Stimulated activated naive B cell treated with anti-CD40 and anti-IgM and Interleukin-4, amounts not matched to agents 10 μg/mL and 1 μg/mL and 100 μg/mL, for 72 hours (primary cell): ENCODE data around the gene SH2D2A.
A peak's percentile ranks its signal among the peaks of the same experiment; 100 is the strongest.

ENCODE experiments used
- ATAC-seq, 2 donors: fragments of 150-1000 bp; cut with Tn5 transposase; replicated peaks; 2 replicates each; pipeline ENCODE4 v1.10.0; 2021; ENCODE audit warnings: moderate library complexity in 1 of 2
- DNase-seq: peaks from one replicate; pipeline ENCODE4 v3.0.0; 2021
- H3K27ac Mint-ChIP-seq: one replicate; pipeline ENCODE4 v1.8.0; 2022; ENCODE audit warnings: mild to moderate bottlenecking, mixed read lengths
- H3K27me3 Mint-ChIP-seq, 2 donors: one replicate each; pipeline ENCODE4 v1.8.0; 2022; ENCODE audit warnings: mixed read lengths in 2 of 2
- H3K36me3 Mint-ChIP-seq, 2 donors: one replicate each; pipeline ENCODE4 v1.8.0; 2022; ENCODE audit warnings: mixed read lengths in 2 of 2, mild to moderate bottlenecking in 1 of 2
- H3K4me1 Mint-ChIP-seq, 2 donors: one replicate each; pipeline ENCODE4 v1.8.0; 2022; ENCODE audit warnings: mixed read lengths in 2 of 2, mild to moderate bottlenecking in 1 of 2
- H3K4me3 Mint-ChIP-seq, 2 donors: one replicate each; pipeline ENCODE4 v1.8.0; 2022; ENCODE audit warnings: mild to moderate bottlenecking in 2 of 2, mixed read lengths in 2 of 2, moderate library complexity in 1 of 2
- H3K9me3 Mint-ChIP-seq, 2 donors: one replicate each; pipeline ENCODE4 v1.8.0; 2022; ENCODE audit warnings: mixed read lengths in 2 of 2, mild to moderate bottlenecking in 1 of 2

SH2D2A gene

DNA sequence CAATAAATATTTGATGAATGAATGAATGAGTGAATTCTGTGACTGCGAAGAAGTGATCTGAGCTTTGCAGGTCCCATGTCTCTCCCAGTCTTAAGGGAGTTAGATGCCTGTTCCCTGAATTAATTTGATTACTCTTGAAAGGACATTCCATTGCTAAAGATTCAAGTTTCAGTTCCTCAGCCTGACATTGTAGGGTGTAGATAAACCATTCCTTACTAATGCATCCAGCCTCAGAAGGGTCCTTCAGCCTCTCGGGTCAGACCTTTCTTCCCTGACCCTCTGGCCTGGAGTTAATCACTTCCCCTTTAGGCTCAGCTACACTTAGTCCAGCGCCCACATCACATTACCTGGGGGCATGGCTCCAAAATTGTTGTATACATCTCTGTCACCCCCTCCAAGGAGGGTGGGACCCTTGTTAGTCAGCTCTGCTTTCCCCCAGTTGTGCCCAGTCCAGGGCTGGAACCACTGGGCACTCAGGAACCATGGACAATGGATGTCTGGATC, 39.7 kb upstream of the SH2D2A start:
- Mint-ChIP-seq H3K36me3 (no peaks in the 10 kb centered on the region), H3K4me3 (no peak overlapping the region), H3K27me3 (peaks cover 54 to 69% of the 10 kb centered on the region in 2 donors), H3K4me1 (peaks cover 7 to 13% of the 10 kb centered on the region in 2 donors), H3K9me3 (no peaks in the 10 kb centered on the region), H3K27ac (no peak overlapping the region)
- DNase-seq (no peak), ATAC-seq (no peak)

DNA sequence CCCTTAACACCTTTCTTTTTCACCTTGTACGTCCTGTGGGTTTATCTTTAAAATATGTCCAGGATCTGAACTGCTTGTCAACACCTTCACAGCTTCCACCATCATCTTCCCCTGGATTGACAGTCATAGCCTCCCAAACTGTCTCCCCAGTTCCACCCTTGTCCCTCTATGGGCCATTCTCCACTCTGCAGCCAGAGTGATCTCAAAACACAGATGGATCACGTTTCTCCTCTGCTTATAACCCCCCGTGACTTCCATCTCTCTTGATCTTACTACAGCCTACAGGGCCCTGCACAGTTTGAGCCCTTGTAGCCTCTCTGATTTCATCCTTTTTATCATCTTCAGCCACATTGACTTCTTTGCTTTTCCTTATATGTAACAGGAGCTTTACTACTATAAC, 38.0 kb upstream of the SH2D2A start:
- ATAC-seq, result no peak
- peaks cover 3 to 4% of the 10 kb centered on the region in 2 donors for H3K4me1 Mint-ChIP-seq
- no peaks in the 10 kb centered on the region for H3K9me3 Mint-ChIP-seq
- H3K27me3 Mint-ChIP-seq, result peaks cover 48 to 65% of the 10 kb centered on the region in 2 donors
- no peak overlapping the region for H3K27ac Mint-ChIP-seq
- no peak for DNase-seq
- no peak overlapping the region for H3K4me3 Mint-ChIP-seq
- H3K36me3 Mint-ChIP-seq, result no peaks in the 10 kb centered on the region

DNA sequence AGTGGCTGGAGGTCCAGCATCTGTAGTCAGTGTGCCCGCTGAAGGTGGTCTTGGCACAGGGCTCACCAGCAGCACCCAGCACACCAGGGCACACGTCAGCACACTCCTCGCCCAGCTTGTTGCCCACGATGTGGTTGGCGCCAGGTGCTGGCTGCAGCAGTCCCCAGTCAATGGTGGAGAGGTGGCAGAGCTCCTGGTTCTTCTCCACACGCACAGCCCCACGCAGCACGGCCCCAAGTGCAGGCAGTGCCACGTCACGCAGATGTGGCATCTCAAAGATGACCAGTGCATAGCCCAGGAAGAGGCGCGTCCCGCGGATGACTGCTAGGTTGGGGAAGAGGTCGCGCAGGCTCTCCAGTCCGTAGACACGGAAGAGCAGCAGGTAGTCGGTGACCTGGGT, 37.1 kb upstream of the SH2D2A start:
- Mint-ChIP-seq H3K4me3 (no peak overlapping the region), H3K9me3 (no peaks in the 10 kb centered on the region), H3K27me3 (peaks cover 53 to 70% of the 10 kb centered on the region in 2 donors), H3K27ac (no peak overlapping the region), H3K4me1 (peaks cover 5 to 8% of the 10 kb centered on the region in 2 donors), H3K36me3 (no peaks in the 10 kb centered on the region)
- ATAC-seq (no peak), DNase-seq (no peak)

DNA sequence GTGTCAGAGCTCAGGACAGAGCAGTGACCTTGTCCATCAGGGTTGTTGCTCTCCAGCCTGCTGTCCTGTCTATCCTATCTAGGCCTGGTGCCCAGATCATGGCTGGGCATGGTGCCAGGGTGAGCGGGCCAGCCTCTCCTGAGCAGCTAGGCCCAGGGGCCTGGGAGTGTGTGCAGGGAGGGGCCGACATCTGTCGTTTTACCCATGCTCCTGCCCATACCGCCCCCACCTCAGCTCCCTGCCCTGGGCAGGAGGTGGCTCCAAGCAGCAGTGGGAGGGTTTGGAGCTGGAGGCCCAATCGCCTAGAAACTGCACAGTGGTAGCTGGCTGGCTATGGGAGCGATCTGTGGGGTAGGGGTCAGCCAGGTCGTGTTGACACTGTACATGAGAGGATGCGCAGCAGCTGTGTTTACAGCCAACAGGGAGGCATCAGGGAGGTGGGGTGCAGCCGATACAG, 35.8 kb upstream of the SH2D2A start:
- Mint-ChIP-seq H3K4me1 (peaks cover 7 to 13% of the 10 kb centered on the region in 2 donors), H3K36me3 (no peaks in the 10 kb centered on the region), H3K27me3 (peaks cover 53 to 70% of the 10 kb centered on the region in 2 donors), H3K4me3 (no peak overlapping the region), H3K27ac (no peak overlapping the region), H3K9me3 (no peaks in the 10 kb centered on the region)
- DNase-seq (no peak), ATAC-seq (no peak)

DNA sequence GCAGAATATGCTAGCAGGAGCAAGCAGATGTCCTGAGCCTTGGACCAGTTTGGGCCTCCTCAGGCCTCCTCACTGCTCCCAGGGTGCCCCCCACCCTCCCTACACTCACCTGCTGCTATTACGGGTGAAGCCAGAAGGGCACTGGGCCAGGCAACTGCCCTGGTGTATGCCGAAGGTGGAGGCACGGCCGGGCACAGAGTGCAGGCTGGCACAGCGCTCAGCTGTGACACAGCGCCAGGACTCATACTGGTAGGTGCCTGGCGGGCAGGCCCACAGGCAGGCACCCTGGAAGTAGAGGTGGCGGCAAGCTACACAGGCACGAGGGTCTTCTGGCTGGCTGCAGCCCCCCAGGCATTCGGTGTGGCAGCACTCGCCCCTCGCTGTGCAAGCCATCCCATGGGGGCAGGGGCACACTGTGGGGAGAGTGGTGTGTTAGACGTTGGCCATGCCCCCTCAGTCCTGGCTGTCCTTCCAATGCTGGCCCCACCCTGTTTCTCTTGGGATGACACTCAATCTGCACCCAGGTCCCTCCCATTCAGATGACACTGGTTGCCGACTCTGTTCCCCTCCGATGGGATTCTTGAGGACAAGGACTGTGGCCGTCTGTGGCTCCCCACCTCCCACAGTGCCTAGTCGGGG, 35.2 kb upstream of the SH2D2A start:
- DNase-seq (no peak), ATAC-seq (no peak)
- peaks cover 53 to 70% of the 10 kb centered on the region in 2 donors for H3K27me3 Mint-ChIP-seq
- H3K4me1 Mint-ChIP-seq, result peaks cover 7 to 13% of the 10 kb centered on the region in 2 donors
- H3K36me3 Mint-ChIP-seq, result no peaks in the 10 kb centered on the region
- H3K4me3 Mint-ChIP-seq, result no peak overlapping the region
- no peaks in the 10 kb centered on the region for H3K9me3 Mint-ChIP-seq
- H3K27ac Mint-ChIP-seq, result no peak overlapping the region

DNA sequence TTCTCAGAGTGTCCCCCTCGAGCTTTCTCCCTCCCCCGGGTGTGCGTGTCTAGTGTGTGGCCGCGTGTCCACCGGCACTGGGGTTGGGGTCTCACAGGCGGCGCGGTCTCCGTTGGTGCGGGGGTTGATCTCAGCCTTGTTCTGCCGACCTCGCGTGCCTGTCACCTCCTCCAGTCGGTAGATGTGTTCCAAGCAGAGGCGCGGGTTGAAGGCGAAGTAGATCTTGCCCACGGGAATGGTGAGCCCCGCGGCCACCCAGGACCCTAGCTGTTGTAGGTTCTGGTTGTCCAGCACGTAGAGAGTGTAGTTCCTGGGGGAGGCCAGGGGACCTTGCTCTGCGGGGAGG, 32.5 kb upstream of the SH2D2A start:
- H3K27ac Mint-ChIP-seq, result no peak overlapping the region
- H3K4me1 Mint-ChIP-seq, result peaks cover 13 to 25% of the 10 kb centered on the region in 2 donors
- no peak overlapping the region for H3K4me3 Mint-ChIP-seq
- H3K36me3 Mint-ChIP-seq, result no peaks in the 10 kb centered on the region
- peaks cover 70 to 85% of the 10 kb centered on the region in 2 donors for H3K27me3 Mint-ChIP-seq
- no peak for DNase-seq
- H3K9me3 Mint-ChIP-seq, result no peaks in the 10 kb centered on the region
- ATAC-seq, result no peak

DNA sequence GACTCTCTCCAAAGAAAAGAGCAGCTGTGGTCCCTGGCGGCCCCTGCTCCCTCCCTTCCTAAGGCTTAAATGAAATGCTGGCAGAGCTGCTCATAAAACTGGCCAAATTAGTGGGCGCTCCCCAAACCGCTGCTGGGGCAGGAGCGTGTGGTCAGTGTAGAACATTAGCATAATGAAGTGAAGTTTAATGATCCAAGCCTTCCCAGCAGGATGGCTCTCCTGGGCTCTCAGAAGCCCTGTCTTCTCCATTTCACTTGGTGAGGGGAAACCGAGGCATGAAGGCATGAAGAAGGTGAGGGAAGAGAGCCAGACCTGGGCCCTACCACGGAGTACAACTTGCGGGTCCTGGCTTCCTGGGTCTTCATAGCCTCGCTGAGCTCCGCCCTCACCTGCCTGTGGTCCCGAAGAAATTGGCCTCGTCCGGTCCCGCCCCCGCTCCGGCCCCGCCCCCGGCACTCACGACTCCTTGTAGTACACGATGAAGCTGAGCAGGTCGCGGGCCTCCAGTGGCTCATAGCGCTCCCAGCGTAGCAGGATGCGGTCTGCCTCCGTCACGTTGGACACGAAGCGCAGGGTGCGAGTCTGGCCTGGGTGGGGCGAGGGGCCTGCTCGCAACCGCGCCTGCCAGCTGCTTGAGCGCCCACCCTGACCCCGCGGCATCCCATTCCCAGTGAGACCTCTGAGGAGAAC, 32.0 kb upstream of the SH2D2A start:
- DNase-seq (no peak), ATAC-seq (peak; percentile 46 to 54)
- peaks cover 70 to 86% of the 10 kb centered on the region in 2 donors for H3K27me3 Mint-ChIP-seq
- peaks cover 16 to 25% of the 10 kb centered on the region in 2 donors for H3K4me1 Mint-ChIP-seq
- no peak overlapping the region for H3K4me3 Mint-ChIP-seq
- H3K36me3 Mint-ChIP-seq, result no peaks in the 10 kb centered on the region
- no peaks in the 10 kb centered on the region for H3K9me3 Mint-ChIP-seq
- no peak overlapping the region for H3K27ac Mint-ChIP-seq

DNA sequence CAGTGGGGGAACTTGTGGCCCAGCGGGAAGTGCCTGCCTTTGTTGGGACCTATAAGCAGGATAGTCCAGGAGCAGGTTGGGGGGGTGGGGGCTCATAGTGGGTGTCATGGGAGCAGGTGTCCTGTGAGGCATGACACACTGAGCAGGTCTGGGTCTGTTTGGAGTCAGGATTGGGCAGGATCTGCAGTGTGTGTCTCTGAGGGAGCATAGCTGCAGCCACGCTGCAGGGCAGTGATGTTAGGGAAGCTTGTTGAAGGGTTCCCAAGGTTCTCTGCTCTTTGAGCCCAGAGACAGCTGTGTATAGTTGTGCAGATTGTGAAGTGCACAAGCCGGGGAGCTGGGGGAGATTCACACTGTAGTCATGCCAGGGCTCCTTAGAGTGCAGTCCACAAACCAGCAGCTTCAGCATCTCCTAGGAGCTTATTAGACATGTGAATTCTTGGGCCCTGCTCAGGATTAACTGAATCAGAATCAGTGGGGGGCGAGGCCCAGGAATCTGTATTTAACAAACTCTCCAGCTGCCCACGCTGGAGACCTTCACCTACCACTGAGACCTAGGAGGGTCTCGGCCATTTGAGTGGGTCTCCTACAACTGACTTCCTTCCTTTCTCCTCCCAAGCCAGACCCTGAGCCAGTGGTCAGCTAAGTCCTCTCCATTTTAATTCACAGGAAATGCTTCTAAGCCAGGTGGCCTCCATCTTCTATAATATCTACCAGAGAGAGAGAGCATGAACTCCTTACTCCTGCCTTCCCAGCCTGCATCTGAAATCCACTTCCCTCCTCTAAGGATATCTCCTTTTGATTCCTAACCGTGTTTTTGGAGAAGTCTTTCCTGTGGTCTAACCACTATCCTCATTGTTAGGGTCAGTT, 31.2 kb upstream of the SH2D2A start:
- H3K27me3 Mint-ChIP-seq, result peaks cover 69 to 86% of the 10 kb centered on the region in 2 donors

DNA sequence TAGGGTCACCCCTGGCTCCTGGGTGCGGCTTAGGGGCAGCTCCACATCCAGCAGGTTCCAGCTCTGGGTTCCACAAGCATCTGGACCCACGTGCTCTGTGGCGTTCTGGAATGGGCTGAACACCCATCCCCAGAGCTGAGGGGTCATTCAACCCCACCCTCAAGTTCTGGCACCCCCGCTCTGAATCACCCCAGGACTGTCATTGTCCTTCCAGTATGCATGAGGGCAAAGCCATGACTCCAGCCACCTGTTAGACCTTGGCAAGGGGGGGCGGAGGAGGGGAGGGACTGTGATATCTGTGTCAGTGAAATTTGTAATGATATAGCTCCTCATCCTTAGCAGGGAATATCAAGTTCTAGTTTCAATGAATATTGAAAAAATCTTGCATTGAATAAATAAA, 30.0 kb upstream of the SH2D2A start:
- DNase-seq (no peak), ATAC-seq (no peak)
- H3K36me3 Mint-ChIP-seq, result no peaks in the 10 kb centered on the region
- H3K9me3 Mint-ChIP-seq, result no peaks in the 10 kb centered on the region
- peaks cover 16 to 25% of the 10 kb centered on the region in 2 donors for H3K4me1 Mint-ChIP-seq
- H3K27ac Mint-ChIP-seq, result no peak overlapping the region
- H3K4me3 Mint-ChIP-seq, result no peak overlapping the region
- H3K27me3 Mint-ChIP-seq, result peaks cover 74 to 89% of the 10 kb centered on the region in 2 donors

More for the DNA sequence above, 31.2 kb upstream of the SH2D2A start:
- Mint-ChIP-seq H3K4me1 (peaks cover 16 to 25% of the 10 kb centered on the region in 2 donors), H3K4me3 (no peak overlapping the region), H3K36me3 (no peaks in the 10 kb centered on the region), H3K9me3 (no peaks in the 10 kb centered on the region), H3K27ac (no peak overlapping the region)
- no peak for ATAC-seq
- DNase-seq, result no peak

DNA sequence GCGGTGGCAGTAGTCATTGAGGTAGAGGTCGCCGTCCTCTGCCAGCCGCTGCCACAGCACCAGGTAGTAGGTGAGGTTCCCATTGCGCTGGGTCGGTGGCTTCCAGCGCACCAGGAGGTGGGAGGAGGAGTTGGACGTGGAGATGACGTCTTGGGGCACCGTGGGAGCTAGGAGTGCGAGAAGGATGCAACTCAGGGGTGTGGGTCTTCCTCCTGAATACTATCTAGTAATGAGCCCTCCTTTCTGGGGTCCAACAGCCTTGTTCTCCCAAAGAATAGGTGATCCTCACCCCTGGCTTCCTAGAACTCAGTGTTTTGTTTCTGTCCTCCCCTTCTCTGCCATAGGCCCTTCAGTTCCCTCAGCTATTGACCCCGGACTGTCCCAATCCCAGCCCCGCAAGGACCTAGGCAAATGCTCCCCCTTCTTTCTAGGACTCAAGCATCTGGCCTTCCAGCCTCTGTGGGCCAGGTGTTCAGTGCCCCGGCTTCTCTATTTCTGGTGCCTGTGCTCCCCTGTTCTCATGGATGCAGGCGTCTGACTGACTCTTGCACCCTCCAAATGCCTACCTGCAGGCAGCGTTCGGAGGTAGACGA, 29.4 kb upstream of the SH2D2A start:
- Mint-ChIP-seq H3K27me3 (peaks cover 79 to 88% of the 10 kb centered on the region in 2 donors), H3K4me1 (peaks cover 16 to 25% of the 10 kb centered on the region in 2 donors), H3K9me3 (no peaks in the 10 kb centered on the region), H3K4me3 (no peak overlapping the region), H3K36me3 (no peaks in the 10 kb centered on the region), H3K27ac (no peak overlapping the region)
- no peak for ATAC-seq
- no peak for DNase-seq

DNA sequence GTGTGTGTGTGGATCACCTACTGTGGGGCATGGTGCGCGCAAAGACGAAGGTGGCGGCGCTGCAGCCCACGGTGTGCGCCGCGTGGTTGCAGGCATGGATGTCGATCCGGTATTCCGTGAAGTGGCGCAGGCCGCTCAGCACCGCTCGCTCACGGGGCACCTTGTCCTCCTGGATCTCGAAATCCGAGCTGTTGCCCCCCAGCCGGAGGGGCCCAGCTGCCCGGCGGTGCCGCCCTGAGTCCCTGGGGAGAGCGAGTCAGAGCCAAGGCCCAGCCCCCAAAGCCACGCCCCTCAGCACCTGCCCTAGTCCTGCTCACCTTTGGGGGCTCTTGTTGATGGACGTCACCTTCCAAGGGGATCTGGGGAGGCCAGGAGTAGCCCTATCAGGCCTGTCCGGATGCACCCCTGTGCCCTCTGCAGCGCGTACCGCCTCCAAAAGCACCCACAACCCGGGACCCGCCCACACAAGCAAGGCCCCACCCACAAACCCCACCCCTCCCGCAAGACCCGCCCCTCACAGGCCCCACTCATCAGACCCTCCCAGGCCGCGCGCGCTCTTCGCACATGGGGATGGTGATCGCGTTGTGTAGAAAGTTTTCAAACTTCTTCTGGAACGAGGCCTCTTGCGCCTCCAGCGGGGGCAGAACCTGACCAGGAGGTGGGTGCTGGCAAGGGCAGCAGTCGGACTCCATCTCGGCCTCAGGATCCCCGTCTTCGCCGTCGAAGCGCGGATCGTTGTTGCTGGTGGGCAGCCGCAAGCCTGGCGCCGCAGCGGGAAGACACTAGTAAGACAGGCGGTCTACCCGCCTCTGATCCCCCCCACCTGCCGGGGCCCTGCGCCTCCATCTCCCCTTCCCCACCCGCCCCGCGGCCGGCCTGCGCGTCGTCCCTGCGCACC, 28.7 kb upstream of the SH2D2A start:
- ATAC-seq (peak in 1 of 2 donors; percentile 24), DNase-seq (no peak)
- no peaks in the 10 kb centered on the region for H3K9me3 Mint-ChIP-seq
- no peak overlapping the region for H3K27ac Mint-ChIP-seq
- H3K36me3 Mint-ChIP-seq, result no peaks in the 10 kb centered on the region
- peak overlapping the region; percentile 29 to 47 for H3K4me3 Mint-ChIP-seq
- peaks cover 86 to 94% of the 10 kb centered on the region in 2 donors for H3K27me3 Mint-ChIP-seq
- peaks cover 16 to 25% of the 10 kb centered on the region in 2 donors for H3K4me1 Mint-ChIP-seq

DNA sequence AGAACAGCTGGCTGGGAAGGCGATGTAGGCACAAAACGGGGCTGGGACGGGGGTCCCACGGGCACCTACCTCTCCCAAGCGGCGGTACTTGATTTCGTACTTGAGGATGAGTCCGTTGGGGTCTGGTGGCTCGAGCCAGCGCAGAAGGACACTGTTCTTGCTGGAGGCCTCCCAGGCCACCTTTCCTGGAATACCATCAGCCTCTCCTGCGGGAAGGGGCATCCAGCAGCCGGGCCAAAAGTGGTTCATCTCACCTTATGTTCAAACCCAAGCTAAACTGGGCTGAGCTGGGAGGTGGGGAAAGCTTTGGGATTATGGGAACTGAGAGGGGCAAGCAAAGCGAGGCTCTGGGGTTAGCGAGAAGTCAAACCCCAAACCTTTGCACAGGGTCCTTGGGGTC, 28.0 kb upstream of the SH2D2A start:
- no peak overlapping the region for H3K27ac Mint-ChIP-seq
- peaks cover 18 to 25% of the 10 kb centered on the region in 2 donors for H3K4me1 Mint-ChIP-seq
- H3K27me3 Mint-ChIP-seq, result peaks cover 93 to 96% of the 10 kb centered on the region in 2 donors
- ATAC-seq (no peak), DNase-seq (no peak)
- no peaks in the 10 kb centered on the region for H3K36me3 Mint-ChIP-seq
- H3K4me3 Mint-ChIP-seq, result peak overlapping the region; percentile 6 to 47
- H3K9me3 Mint-ChIP-seq, result no peaks in the 10 kb centered on the region

DNA sequence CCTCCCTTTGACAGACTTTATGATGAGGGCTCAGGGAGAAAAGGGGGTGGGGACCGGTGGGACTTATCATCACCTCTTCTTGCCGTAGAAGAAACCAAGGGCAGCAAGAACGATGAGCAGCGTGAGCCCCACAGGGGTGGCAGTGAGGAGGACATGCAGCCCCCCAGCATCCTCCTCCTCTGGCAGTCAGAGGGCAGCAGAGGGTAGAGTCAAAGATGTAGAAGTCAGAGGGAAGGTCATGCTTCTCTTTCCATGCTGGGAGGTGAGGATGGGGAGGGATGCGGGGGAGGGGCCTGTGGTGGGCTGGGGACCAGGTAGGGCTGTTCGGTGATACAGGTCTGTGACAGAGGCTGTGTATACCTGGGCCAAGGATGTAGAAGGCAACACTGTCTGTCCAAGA, 27.5 kb upstream of the SH2D2A start:
- peaks cover 18 to 23% of the 10 kb centered on the region in 2 donors for H3K4me1 Mint-ChIP-seq
- H3K27ac Mint-ChIP-seq, result no peak overlapping the region
- H3K36me3 Mint-ChIP-seq, result no peaks in the 10 kb centered on the region
- peaks cover 92 to 94% of the 10 kb centered on the region in 2 donors for H3K27me3 Mint-ChIP-seq
- DNase-seq (no peak), ATAC-seq (no peak)
- no peaks in the 10 kb centered on the region for H3K9me3 Mint-ChIP-seq
- H3K4me3 Mint-ChIP-seq, result no peak overlapping the region
